GM18858 (cell line): ENCODE data around the gene ADCY4.
"Not testable (repeated sequence)": the region's sequence is repeated elsewhere in the genome, so short reads cannot be mapped to it uniquely, and the experiment has no call there.

Experiments used
- ATAC-seq: cut with Tn5 transposase; IDR thresholded peaks from one replicate; pipeline ENCODE4 v1.9.1; 2021; ENCODE audit not compliant: unreplicated experiment

ADCY4 gene

DNA sequence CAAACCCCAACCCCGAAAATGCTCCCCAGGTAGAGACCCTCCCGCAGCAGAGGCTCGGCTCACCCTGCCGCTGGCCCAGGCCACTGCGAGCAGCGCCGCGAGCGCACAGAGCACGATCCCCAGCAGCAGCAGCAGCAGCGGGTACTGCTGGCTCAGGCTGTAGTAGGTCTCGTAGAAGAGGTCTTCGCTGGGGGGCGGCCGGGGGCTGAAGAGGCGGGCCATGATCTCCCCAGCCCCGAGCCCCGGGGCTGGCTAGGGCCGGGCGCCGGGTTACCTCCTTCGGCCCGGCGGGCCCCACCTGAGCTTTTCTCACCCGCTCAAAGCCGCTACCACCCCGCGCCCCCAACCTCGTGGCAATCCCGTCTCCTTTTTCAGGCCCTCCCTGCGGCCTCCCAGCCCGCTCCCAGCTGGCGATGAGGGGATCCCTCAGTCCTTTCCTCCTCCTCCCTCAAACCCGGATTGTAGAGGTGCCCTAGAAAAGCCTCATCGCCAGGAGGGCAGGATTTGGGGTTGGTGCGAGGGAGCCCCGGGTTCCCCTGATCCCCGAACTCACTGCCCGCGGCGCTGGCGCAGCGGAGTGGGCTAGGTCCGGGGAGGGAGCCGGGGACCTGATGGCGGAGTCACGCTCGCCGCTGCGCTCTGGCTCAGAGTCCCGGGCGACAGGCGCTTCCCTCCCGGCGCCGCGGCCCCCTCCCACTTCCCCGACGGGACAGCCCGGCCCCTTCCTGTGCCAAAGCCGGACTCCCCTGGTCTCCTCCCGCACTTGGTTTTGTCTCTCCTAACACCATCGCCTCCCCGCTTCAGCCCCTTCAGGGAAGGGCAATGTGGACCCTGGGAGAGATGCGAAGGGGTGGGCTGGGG is at the start of gene ADCY4:
ADCY4 (minus strand) TSS at position 641 of the 861 bp plus-strand sequence; CDS start at position 222, 419 bp downstream.
- no peak for ATAC-seq

DNA sequence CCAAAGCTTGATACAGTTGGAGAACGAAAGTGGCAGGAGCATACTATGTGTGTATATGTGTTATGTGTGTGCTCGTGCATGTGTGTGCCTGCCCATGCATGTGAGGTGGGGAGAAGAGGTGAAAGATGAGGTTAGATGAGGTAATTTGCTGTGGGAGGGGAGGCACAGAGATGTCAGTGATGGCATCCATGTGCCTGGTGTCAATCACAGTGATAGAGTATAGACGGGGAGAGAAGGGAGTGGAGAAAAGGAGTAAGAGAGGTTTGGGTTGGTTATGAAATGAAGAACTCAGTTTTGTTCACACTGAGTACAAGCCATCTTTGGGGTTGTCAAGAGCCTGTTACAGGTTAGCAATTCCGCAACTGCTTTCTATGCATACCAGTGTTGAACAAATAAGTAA is 49.3 kb upstream of the ADCY4 start:
- ATAC-seq: no peak

GRCh38 chr14:24382064-24382371 is 47.1 kb upstream of the ADCY4 start:
- ATAC-seq: no peak

GRCh38 chr14:24381363-24382063 is 46.6 kb upstream of the ADCY4 start:
- no peak for ATAC-seq

- no peak for ATAC-seq
Measured at GRCh38 chr14:24379907-24380730, 45.2 kb upstream of the ADCY4 start.

DNA sequence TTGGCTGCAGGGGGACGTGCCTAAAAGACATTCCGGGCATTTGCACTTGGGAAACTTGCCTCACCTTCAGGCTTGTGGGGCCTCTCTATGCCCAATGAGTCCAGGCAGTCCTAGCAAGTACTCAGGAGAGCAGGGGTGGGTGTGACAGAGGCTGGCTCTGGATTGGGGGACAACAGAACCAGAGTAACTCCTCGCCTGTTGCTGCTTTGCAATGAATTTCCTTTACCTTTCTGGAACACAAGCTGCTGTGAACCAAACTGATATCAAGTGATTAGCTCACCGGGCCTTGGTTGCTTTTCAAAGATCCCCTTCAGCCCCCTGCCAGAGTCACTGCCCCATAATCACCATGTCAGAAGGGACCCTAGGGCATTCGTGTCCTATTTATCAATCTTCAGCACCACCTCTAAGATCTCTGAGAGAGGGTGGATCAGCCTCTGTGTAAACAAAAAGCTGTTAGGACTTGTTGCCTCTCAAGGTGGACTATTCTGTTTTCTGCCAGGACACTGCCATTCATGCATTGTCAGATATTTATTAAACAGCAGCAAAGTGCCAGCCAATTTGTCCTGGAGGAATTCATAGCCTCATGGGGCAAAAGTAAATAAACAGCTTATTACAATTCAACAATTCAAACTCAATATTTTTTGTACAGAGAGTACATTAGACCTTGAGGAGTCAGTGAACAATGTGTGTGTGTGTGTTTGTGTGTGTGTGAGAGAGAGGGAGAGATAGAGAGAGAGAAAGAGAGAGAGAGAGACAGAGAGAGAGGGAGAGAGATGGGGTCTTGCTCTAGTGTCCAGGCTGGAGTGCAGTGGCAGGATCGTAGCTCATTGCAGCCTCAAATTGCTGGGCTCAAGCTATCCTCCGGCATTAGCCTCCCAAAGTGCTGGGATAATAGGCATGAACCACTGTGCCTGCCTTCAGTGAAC is 44.4 kb upstream of the ADCY4 start:
- no peak for ATAC-seq

- no peak for ATAC-seq
Measured at GRCh38 chr14:24378327-24378726, 43.5 kb upstream of the ADCY4 start.

- ATAC-seq: no peak
Measured at GRCh38 chr14:24377657-24378056, 42.8 kb upstream of the ADCY4 start.

DNA sequence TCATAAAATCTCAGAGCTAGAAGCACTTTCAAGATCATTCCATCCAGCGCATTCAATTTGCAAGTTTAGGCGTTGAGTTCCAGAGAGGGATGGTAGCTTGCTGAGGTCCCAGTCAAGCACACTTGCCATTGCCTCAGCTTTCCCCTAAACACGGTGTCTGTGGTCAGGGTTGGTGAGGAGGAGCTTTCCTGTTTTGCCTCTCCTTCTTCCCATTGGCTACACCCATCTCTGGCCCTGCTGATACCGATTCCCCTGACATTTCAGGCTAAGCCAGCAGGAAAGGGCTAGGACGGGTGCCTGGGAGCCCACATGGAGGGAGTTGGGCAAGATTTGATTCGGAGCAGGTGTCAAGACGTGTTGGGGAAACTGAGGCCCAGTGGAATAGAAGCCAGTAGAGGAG is 42.3 kb upstream of the ADCY4 start:
- ATAC-seq: no peak

DNA sequence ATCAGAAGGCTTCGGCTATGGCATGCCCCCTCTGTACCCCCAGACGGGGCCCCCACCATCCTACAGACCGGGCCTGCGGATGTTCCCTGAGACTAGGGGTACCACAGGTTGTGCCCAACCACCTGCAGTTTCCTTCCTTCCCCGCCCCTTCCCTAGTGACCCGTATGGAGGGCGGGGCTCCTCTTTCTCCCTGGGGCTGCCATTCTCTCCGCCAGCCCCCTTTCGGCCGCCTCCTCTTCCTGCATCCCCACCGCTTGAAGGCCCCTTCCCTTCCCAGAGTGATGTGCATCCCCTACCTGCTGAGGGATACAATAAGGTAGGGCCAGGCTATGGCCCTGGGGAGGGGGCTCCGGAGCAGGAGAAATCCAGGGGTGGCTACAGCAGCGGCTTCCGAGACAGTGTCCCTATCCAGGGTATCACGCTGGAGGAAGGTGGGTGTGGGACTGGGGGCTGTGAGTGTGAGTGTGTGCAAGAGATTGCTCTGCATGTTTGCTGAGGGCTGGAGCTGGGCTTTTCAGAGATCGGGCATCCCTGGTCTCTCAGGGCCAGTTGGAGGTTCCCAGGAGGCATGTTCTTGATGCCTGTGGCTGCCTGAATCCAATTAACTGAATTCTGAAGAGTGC is 41.7 kb upstream of the ADCY4 start:
- ATAC-seq: no peak

DNA sequence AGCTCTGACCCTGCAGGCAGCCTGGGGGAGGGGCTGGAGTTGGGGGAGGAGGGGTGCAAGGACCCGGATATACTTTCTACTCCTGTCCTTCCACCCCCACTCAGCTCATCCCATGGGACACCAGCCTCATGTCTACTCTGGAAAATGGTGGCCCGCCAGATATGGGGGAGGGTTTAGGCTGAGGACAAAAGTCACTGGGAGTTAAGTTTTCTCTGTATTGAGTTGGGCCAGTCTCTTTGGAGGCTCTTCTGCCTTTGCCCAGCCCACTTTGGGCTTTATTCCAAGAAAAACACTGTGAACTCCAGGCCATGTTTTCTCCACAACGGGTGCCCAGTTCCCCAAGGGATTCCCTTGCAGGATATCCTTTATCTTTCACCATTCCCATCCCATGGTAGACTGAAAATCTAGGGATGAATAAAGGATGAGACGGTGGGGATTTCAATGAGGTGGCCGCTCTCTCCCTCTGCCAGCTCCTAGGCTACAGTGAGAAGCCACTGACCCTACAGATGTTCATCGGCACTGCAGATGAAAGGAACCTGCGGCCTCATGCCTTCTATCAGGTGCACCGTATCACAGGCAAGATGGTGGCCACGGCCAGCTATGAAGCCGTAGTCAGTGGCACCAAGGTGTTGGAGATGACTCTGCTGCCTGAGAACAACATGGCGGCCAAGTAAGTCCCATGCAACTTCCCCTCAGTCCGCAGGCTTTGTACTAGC is 38.0 kb upstream of the ADCY4 start:
- ATAC-seq: no peak

GRCh38 chr14:24371605-24372004 is 36.7 kb upstream of the ADCY4 start:
- not testable (repeated sequence) for ATAC-seq

GRCh38 chr14:24370748-24371147 is 35.9 kb upstream of the ADCY4 start:
- no peak for ATAC-seq

DNA sequence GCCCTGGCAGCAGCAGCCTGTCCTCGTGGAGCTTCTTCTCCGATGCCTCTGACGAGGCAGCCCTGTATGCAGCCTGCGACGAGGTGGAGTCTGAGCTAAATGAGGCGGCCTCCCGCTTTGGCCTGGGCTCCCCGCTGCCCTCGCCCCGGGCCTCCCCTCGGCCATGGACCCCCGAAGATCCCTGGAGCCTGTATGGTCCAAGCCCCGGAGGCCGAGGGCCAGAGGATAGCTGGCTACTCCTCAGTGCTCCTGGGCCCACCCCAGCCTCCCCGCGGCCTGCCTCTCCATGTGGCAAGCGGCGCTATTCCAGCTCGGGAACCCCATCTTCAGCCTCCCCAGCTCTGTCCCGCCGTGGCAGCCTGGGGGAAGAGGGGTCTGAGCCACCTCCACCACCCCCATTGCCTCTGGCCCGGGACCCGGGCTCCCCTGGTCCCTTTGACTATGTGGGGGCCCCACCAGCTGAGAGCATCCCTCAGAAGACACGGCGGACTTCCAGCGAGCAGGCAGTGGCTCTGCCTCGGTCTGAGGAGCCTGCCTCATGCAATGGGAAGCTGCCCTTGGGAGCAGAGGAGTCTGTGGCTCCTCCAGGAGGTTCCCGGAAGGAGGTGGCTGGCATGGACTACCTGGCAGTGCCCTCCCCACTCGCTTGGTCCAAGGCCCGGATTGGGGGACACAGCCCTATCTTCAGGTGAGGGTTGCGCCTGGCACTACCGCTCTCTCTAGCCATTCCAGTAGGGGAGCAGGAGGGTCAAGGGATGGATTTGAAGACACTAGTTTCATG is 35.2 kb upstream of the ADCY4 start:
- ATAC-seq: no peak

GRCh38 chr14:24369463-24369862 is 34.6 kb upstream of the ADCY4 start:
- ATAC-seq: no peak

GRCh38 chr14:24368562-24369252 is 33.8 kb upstream of the ADCY4 start:
- ATAC-seq: no peak

- no peak for ATAC-seq
Measured at GRCh38 chr14:24368212-24368561, 33.3 kb upstream of the ADCY4 start.

DNA sequence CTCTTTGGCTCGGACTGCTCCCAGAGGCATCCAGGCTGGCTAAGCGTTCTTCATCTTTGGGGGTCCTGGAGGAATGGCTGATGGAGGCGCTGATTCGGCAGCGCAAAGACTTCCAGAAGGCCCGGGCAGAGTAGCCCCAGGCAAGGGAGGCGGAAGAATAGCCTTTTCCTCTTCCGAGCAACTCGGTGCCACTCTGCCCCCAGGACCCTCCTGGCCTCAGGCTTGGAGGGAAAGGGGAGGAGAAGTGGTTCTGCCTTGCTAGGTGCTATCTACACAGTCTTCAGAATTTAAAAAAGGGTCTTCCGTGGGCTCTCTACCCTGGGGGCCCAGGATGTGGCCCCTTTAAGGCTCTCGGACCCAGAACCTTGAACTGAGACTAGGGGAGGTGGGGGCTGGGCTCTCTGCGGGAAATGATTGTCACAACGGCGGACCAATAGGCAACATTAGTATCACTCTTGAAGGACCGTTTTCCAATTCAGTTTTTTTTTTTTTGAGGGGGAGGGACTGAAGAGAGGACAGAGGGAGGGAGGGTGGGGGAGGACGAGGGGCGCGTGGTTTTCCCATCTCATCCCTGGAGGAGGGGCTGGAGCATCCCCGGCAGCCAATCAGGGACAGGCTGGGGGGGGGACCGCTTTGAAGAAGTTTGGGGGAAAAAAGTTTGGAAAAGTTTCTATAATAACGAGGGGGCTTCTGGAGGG is 32.8 kb upstream of the ADCY4 start, which contains the start of gene NFATC4:
NFATC4 (plus strand) TSS at position 671 of the 698 bp plus-strand sequence. CDS start 157 bp downstream, outside the sequence.
- no peak for ATAC-seq
